ENCODE results near the gene C1QTNF8. TPM values are rescaled to one million over a fixed set of nuclear protein-coding genes. Genes with fewer than 3 reads are reported as not detected.

Gene C1QTNF8
- total and polyA plus RNA-seq, 4 donors = not detected

GRCh38 chr16:1050921-1051320 lies 45.1 kb downstream of the C1QTNF8 start:
- H3K9me3 ChIP-seq (ENCODE audit: control insufficient read depth in 4 of 4, low read length in 3 of 4) = no peaks in the 10 kb centered on the region
- H3K27ac ChIP-seq (ENCODE audit: low read depth in 1 of 2, low read length in 2 of 2) = no peak overlapping the region
- no peak overlapping the region for H3K4me3 ChIP-seq (ENCODE audit: low read depth in 1 of 3, low read length in 3 of 3)
- H3K4me1 ChIP-seq (ENCODE audit: control insufficient read depth in 4 of 4, insufficient read depth in 4 of 4, low read length in 3 of 4) = no peaks in the 10 kb centered on the region
- DNase-seq (ENCODE audit: low spot score) = no peak
- no peaks in the 10 kb centered on the region for H3K36me3 ChIP-seq (ENCODE audit: control insufficient read depth in 4 of 4, insufficient read depth in 3 of 4, low read depth in 1 of 4, low read length in 3 of 4)
- no peak overlapping the region for H3K9ac ChIP-seq (ENCODE audit: low read depth in 1 of 2, low read length in 2 of 2)
- WGBS = 84% methylated on average over 15 of the region's 15 CpGs
- peaks cover 0 to 13% (median 0%) of the 10 kb centered on the region in 4 donors for H3K27me3 ChIP-seq (ENCODE audit: control insufficient read depth in 4 of 4, insufficient read depth in 4 of 4, low read length in 3 of 4)
- TF ChIP-seq HNF4G (IDR thresholded peaks at IDR 0.05) (no peak), SP1 (IDR thresholded peaks at IDR 0.05) (no peak), ZBTB33 (IDR thresholded peaks at IDR 0.05) (no peak), RAD21 (IDR thresholded peaks at IDR 0.05) (no peak), EGR1 (IDR thresholded peaks at IDR 0.05; ENCODE audit: low read depth in 2 of 2) (no peak), MAX (IDR thresholded peaks at IDR 0.05) (no peak), FOXA1 (IDR thresholded peaks at IDR 0.05) (no peak), ATF3 (IDR thresholded peaks at IDR 0.05) (no peak), FOXA2 (IDR thresholded peaks at IDR 0.05) (no peak)

- H3K27ac ChIP-seq (ENCODE audit: low read depth in 1 of 2, low read length in 2 of 2) = no peak overlapping the region
- H3K36me3 ChIP-seq (ENCODE audit: control insufficient read depth in 4 of 4, insufficient read depth in 3 of 4, low read depth in 1 of 4, low read length in 3 of 4) = no peaks in the 10 kb centered on the region
- no peak overlapping the region for H3K9ac ChIP-seq (ENCODE audit: low read depth in 1 of 2, low read length in 2 of 2)
- 81% methylated on average over 30 of the region's 30 CpGs for WGBS
- no peak for TF ChIP-seq ZBTB33 (IDR thresholded peaks at IDR 0.05)
- no peak for TF ChIP-seq MAX (IDR thresholded peaks at IDR 0.05)
- TF ChIP-seq HNF4A (conservative IDR thresholded peaks at IDR 0.05) = no peak
- TF ChIP-seq NR2F2 (IDR thresholded peaks at IDR 0.05) = no peak
- no peak for TF ChIP-seq FOXA2 (IDR thresholded peaks at IDR 0.05)
- TF ChIP-seq ATF3 (IDR thresholded peaks at IDR 0.05) = no peak
- no peak for TF ChIP-seq JUND (IDR thresholded peaks at IDR 0.05)
- no peak for TF ChIP-seq TAF1 (conservative IDR thresholded peaks at IDR 0.05)
- TF ChIP-seq GABPA (IDR thresholded peaks at IDR 0.05 in 1 of 2, conservative IDR thresholded peaks at IDR 0.05 in 1 of 2) = no peak
- no peak for TF ChIP-seq YY1 (IDR thresholded peaks at IDR 0.05)
- TF ChIP-seq REST (IDR thresholded peaks at IDR 0.05) = no peak
- TF ChIP-seq RXRA (IDR thresholded peaks at IDR 0.05) = no peak
- TF ChIP-seq HNF4G (IDR thresholded peaks at IDR 0.05) = no peak
- TF ChIP-seq FOXA1 (IDR thresholded peaks at IDR 0.05) = no peak
- no peak for TF ChIP-seq RAD21 (IDR thresholded peaks at IDR 0.05)
- no peak for TF ChIP-seq SP1 (IDR thresholded peaks at IDR 0.05)
- no peak overlapping the region for H3K4me3 ChIP-seq (ENCODE audit: low read depth in 1 of 3, low read length in 3 of 3)
- H3K27me3 ChIP-seq (ENCODE audit: control insufficient read depth in 4 of 4, insufficient read depth in 4 of 4, low read length in 3 of 4) = peaks cover 0 to 13% (median 0%) of the 10 kb centered on the region in 4 donors
- no peaks in the 10 kb centered on the region for H3K9me3 ChIP-seq (ENCODE audit: control insufficient read depth in 4 of 4, low read length in 3 of 4)
- no peak for DNase-seq (ENCODE audit: low spot score)
- no peaks in the 10 kb centered on the region for H3K4me1 ChIP-seq (ENCODE audit: control insufficient read depth in 4 of 4, insufficient read depth in 4 of 4, low read length in 3 of 4)
Measured at GRCh38 chr16:1050516-1050915, 45.5 kb downstream of the C1QTNF8 start.

All from liver (tissue), 9 donors.